Rectal smooth muscle tissue (tissue), 1 donor: Measurements from ENCODE around the gene CPAMD8.

Experiments used
- H3K27ac ChIP-seq: one replicate; pipeline ENCODE4 v1.7.0; 2013; ENCODE audit warnings: low read depth, low read length, inconsistent platforms
- H3K27me3 ChIP-seq: one replicate; pipeline ENCODE4 v1.7.0; 2013; ENCODE audit warnings: low read length; ENCODE audit not compliant: control insufficient read depth, insufficient read depth
- H3K36me3 ChIP-seq: one replicate; pipeline ENCODE4 v1.7.0; 2013; ENCODE audit warnings: low read length; ENCODE audit not compliant: control insufficient read depth, insufficient read depth
- H3K4me1 ChIP-seq: one replicate; pipeline ENCODE4 v1.7.0; 2013; ENCODE audit warnings: low read length; ENCODE audit not compliant: control insufficient read depth, insufficient read depth
- H3K4me3 ChIP-seq: one replicate; pipeline ENCODE4 v1.7.0; 2013; ENCODE audit warnings: low read length
- H3K9ac ChIP-seq: one replicate; pipeline ENCODE4 v1.7.0; 2013; ENCODE audit warnings: low read length

The CPAMD8 gene

GRCh38 chr19:16899566-16900075, 127.0 kb downstream of the CPAMD8 start:
- Histone ChIP-seq H3K4me3 (no peak overlapping the region), H3K36me3 (no peaks in the 10 kb centered on the region), H3K4me1 (no peaks in the 10 kb centered on the region), H3K9ac (no peak overlapping the region), H3K27me3 (peaks cover 5% of the 10 kb centered on the region), H3K27ac (no peak overlapping the region)

DNA sequence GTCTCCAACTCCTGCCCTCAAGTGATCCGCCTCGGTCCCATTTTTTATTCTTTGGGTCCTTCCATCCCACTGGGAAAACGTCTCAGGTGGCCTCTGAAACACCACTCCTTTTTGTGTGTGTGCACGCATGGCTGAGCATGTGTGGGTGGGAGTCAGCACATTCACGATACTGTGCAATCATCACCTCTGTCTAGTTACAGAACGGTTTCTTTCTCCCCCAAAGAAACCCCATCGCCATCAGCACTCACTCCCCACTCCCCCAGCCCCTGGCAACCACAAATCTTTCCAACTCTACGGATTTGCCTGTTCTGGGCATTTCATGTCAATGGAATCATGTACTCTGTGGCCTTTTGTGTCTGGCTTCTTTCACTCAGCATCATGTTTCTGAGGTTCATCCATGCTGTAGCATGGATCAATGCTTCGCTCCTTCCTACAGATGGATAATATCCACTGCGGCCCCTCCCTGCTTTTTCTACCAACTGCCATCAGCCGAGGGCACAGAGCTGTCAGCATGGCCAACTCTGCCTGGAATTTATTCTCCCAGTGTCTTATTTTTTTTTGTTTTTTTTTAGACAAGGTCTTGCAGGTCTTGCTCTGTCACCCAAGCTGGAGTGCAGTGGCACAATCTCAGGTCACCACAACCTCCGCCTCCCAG, 128.1 kb downstream of the CPAMD8 start:
- H3K27ac ChIP-seq = no peak overlapping the region
- H3K4me3 ChIP-seq = no peak overlapping the region
- no peaks in the 10 kb centered on the region for H3K4me1 ChIP-seq
- H3K27me3 ChIP-seq = peaks cover 5% of the 10 kb centered on the region
- no peak overlapping the region for H3K9ac ChIP-seq
- no peaks in the 10 kb centered on the region for H3K36me3 ChIP-seq

GRCh38 chr19:16897856-16898161, 128.8 kb downstream of the CPAMD8 start:
- peak overlapping the region; percentile 66 for H3K27ac ChIP-seq

GRCh38 chr19:16897029-16897855, 129.4 kb downstream of the CPAMD8 start:
- H3K9ac ChIP-seq = no peak overlapping the region
- peak overlapping the region; percentile 66 for H3K27ac ChIP-seq
- H3K4me1 ChIP-seq = no peaks in the 10 kb centered on the region
- peaks cover 5% of the 10 kb centered on the region for H3K27me3 ChIP-seq
- no peaks in the 10 kb centered on the region for H3K36me3 ChIP-seq
- H3K4me3 ChIP-seq = peak overlapping the region; percentile 60

More at GRCh38 chr19:16897856-16898161, 128.8 kb downstream of the CPAMD8 start:
- Histone ChIP-seq H3K4me1 (no peaks in the 10 kb centered on the region), H3K36me3 (no peaks in the 10 kb centered on the region), H3K27me3 (peaks cover 5% of the 10 kb centered on the region), H3K4me3 (peak overlapping the region; percentile 60), H3K9ac (no peak overlapping the region)

DNA sequence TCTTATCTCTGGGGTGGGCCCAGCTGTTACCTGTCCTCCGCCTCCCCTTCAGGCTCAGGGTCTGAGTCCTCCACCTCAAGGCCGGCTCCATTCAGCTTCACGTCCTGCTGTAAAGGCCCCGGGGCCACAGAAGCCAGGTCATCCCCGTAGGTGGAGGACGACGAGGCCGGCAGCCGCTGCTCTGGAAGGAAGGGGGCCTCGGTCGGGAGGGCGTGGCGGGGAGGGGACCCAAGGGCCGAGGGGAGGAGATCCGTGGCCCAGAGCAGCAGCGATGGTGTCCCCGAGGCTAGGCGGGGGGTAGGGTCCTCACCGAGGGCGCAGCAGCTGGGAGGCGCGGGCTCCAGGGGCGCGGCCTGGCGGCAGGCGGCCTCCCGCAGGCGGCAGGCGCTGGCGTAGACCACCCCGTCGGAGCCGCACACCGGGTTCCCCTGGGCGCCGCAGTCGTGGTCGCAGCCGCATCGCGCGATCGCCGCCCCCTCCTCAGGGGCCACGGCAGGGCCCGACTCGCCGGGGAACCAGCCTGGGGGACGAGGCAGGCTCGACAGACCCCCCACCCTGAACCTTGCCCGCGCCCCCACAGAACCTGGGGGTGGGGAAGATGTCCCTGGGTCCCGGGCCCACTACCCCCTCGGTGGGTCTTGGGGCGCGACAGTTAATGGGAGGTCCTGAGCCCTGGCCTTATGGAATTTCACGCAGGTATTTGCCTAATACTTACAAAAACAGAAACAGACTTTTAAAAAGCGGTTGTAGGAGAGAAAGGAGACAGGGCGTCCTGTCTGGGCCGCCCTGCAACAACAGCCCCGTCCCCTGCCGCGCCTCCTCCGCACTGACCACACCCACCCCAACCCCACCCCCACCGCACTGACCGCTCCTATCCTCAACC, 130.2 kb downstream of the CPAMD8 start:
- peak overlapping the region; percentile 14 for H3K27ac ChIP-seq
- H3K9ac ChIP-seq = peak overlapping the region; percentile 11
- H3K4me3 ChIP-seq = peak overlapping the region; percentile 66

GRCh38 chr19:16895467-16896145, 131.0 kb downstream of the CPAMD8 start:
- Histone ChIP-seq H3K9ac (no peak overlapping the region), H3K36me3 (no peaks in the 10 kb centered on the region), H3K27me3 (peaks cover 5% of the 10 kb centered on the region), H3K4me1 (no peaks in the 10 kb centered on the region), H3K27ac (no peak overlapping the region), H3K4me3 (no peak overlapping the region)

More for the DNA sequence above, 130.2 kb downstream of the CPAMD8 start:
- Histone ChIP-seq H3K4me1 (no peaks in the 10 kb centered on the region), H3K27me3 (peaks cover 5% of the 10 kb centered on the region), H3K36me3 (no peaks in the 10 kb centered on the region)

DNA sequence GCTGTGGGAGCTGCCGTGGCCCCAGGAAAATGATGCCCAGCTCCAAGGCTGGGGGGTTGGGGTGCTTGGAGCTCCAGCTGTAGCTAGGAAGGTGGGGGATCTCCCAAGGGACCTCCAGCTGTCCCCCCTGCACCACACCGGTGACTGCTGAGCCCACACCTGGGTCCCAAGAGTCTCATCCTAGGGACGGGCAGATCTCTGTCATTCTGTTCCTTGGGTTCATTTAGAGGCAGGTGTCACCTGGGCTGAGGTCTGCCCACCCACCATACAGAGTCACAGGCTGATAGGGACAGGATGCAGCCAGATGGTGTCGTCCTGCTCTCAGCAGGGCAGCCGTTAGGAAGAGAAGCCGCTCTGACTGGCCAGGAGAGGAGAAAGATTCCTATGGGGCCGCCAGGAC, 132.5 kb downstream of the CPAMD8 start:
- peaks cover 5% of the 10 kb centered on the region for H3K27me3 ChIP-seq
- H3K27ac ChIP-seq = no peak overlapping the region
- no peaks in the 10 kb centered on the region for H3K4me1 ChIP-seq
- no peak overlapping the region for H3K4me3 ChIP-seq
- H3K36me3 ChIP-seq = no peaks in the 10 kb centered on the region
- no peak overlapping the region for H3K9ac ChIP-seq

- Histone ChIP-seq H3K27me3 (peaks cover 2% of the 10 kb centered on the region), H3K9ac (no peak overlapping the region), H3K27ac (no peak overlapping the region), H3K4me1 (no peaks in the 10 kb centered on the region), H3K36me3 (no peaks in the 10 kb centered on the region), H3K4me3 (no peak overlapping the region)
Measured at GRCh38 chr19:16893686-16893989, 133.0 kb downstream of the CPAMD8 start.

GRCh38 chr19:16892868-16893685, 133.5 kb downstream of the CPAMD8 start:
- Histone ChIP-seq H3K27me3 (no peaks in the 10 kb centered on the region), H3K4me3 (no peak overlapping the region), H3K9ac (no peak overlapping the region), H3K36me3 (no peaks in the 10 kb centered on the region), H3K27ac (no peak overlapping the region), H3K4me1 (no peaks in the 10 kb centered on the region)

DNA sequence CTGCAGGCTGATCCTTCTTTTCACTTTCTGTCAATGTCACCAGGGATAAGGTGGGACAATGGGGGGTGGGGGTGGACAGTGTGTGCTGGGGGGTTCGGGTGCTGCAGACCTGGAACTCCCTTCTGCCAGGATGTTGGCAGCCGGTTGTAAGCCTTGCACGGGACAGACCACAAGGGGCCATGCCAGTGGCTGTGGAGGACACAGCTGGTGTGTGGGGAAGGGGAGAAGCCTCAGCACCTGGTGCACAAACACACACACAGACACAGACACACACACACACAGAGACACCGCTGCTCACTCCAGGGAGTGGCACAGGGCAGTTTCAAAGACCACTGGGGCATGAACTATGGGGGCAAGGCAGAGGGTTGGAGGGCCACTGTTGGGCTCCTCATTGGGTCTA, 134.2 kb downstream of the CPAMD8 start:
- no peaks in the 10 kb centered on the region for H3K27me3 ChIP-seq
- no peaks in the 10 kb centered on the region for H3K36me3 ChIP-seq
- no peak overlapping the region for H3K9ac ChIP-seq
- H3K4me3 ChIP-seq = no peak overlapping the region
- H3K4me1 ChIP-seq = no peaks in the 10 kb centered on the region
- no peak overlapping the region for H3K27ac ChIP-seq

DNA sequence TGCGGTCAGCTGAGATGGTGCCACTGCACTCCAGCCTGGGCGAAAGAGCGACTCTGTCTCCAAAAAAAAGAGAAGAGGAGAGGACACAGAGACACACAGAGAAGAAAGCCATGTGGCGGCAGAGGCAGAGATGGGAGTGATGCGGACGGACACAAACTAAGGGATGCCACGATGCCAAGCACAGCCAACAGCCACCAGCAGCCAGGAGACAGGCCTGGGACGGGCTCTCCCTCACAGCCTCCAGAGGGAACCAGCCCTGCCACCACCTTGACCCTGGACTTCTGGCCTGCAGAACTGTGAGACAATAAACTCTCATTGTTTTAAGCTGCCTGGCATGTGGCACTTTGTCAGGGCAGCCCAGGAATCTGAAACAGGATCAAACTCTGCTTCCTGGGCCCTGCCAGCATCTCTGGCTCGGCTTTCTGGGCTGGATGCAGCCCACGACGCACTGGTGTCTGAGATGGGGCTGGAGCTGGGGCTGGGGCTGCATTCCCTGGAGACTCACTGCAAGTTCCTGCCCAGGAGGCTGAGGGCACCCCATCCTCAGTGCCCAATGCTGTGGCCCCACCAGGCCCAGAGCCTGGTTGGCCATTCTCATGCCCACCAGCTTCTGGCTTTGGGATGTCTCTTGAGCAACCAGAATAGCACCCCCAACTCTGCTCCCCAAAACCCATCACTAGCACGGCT, 134.8 kb downstream of the CPAMD8 start:
- Histone ChIP-seq H3K27me3 (no peaks in the 10 kb centered on the region), H3K4me3 (no peak overlapping the region), H3K36me3 (no peaks in the 10 kb centered on the region), H3K4me1 (no peaks in the 10 kb centered on the region), H3K27ac (no peak overlapping the region), H3K9ac (no peak overlapping the region)
